Fibroblast of skin of scalp (primary cell): ENCODE data around the gene EYA4.

Source experiments
- DNase-seq: peaks from one replicate; pipeline ENCODE4 v3.0.0-alpha.2; 2013

EYA4 gene

GRCh38 chr6:133407320-133408100 is 166.4 kb downstream of the EYA4 start:
- peak; percentile 49 for DNase-seq

GRCh38 chr6:133408132-133408531 is 167.0 kb downstream of the EYA4 start:
- DNase-seq = no peak

- no peak for DNase-seq
Measured at GRCh38 chr6:133408543-133408942, 167.4 kb downstream of the EYA4 start.

- no peak for DNase-seq
Measured at GRCh38 chr6:133410638-133411435, 169.7 kb downstream of the EYA4 start.

- no peak for DNase-seq
Measured at GRCh38 chr6:133411757-133412156, 170.6 kb downstream of the EYA4 start.

- DNase-seq = no peak
Measured at GRCh38 chr6:133415262-133415661, 174.1 kb downstream of the EYA4 start.

- DNase-seq = no peak
Measured at GRCh38 chr6:133418108-133418507, 177.0 kb downstream of the EYA4 start.

- DNase-seq = no peak
Measured at GRCh38 chr6:133423242-133423641, 182.1 kb downstream of the EYA4 start.

GRCh38 chr6:133424359-133424758 is 183.2 kb downstream of the EYA4 start:
- no peak for DNase-seq

GRCh38 chr6:133426038-133426437 is 184.9 kb downstream of the EYA4 start:
- DNase-seq = no peak

- DNase-seq = no peak
Measured at GRCh38 chr6:133428295-133428694, 187.1 kb downstream of the EYA4 start.

- no peak for DNase-seq
Measured at GRCh38 chr6:133430530-133430929, 189.4 kb downstream of the EYA4 start.

GRCh38 chr6:133431031-133431430 is 189.9 kb downstream of the EYA4 start:
- DNase-seq = no peak

- DNase-seq = no peak
Measured at GRCh38 chr6:133432021-133432989, 191.1 kb downstream of the EYA4 start.

GRCh38 chr6:133435065-133435728 is 194.0 kb downstream of the EYA4 start:
- DNase-seq = no peak

GRCh38 chr6:133436652-133437051 is 195.5 kb downstream of the EYA4 start:
- no peak for DNase-seq

GRCh38 chr6:133441491-133441890 is 200.3 kb downstream of the EYA4 start:
- no peak for DNase-seq

- DNase-seq = no peak
Measured at GRCh38 chr6:133446789-133447188, 205.6 kb downstream of the EYA4 start.

GRCh38 chr6:133447924-133448323 is 206.8 kb downstream of the EYA4 start:
- peak; percentile 24 for DNase-seq

GRCh38 chr6:133456439-133456838 is 215.3 kb downstream of the EYA4 start:
- DNase-seq = no peak

- DNase-seq = no peak
Measured at GRCh38 chr6:133456944-133457343, 215.8 kb downstream of the EYA4 start.

- no peak for DNase-seq
Measured at GRCh38 chr6:133460101-133460500, 218.9 kb downstream of the EYA4 start.
